ENCODE results near the gene NR3C2.

The NR3C2 gene

DNA sequence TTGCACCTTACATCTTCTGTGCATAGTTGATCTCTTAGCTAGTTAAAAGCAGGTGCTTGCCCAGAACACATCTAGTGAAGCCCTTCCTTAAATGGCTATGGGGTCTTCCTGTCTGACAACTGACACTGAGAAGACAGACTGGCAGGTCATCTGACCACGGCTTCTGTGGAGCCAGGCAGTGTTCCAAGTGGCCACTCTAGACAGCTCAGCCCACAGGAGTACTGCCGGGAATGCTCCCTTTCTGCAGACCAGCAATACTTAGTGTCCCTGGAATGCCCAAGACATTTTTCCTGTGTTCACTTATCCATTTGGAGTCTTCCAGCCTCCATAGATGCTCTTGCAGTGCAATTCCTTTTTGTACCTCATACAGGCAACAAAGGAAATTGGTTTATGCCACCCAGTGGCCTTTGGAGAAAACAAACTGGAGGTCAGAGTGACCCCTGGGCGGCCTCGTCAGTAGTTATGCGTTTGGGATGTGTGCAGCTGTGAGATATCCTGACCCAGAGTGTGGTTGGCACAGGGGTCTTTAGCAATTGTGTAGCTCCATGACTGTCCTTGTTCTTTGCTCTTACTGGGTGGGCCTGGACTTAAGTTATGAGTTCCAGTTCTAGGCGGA, 374.8 kb downstream of the NR3C2 start:
- DNase-seq, result no peak

DNA sequence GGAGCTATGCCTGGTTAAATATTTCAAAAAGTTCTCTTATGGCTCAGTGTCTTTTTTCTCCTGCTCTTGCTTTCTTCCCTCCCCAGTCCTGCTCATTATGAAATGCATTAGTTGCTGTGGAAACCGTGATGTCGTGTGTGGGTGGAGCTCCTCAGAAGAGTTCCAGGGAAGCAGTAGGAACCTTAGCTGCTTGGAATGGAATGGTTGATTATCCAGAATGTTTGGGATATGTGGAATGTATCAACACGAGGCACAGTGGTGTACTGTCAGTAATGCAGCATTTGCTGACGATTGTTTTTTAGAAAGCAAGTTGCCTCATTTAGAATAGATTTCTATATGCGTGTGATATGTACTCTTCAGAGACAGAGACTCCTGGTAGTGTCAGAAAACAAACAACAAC, 377.1 kb downstream of the NR3C2 start:
- no peak for DNase-seq

GRCh38 chr4:148064451-148064850, 377.8 kb downstream of the NR3C2 start:
- DNase-seq, result no peak

GRCh38 chr4:148062301-148062950, 379.8 kb downstream of the NR3C2 start:
- no peak for DNase-seq

DNA sequence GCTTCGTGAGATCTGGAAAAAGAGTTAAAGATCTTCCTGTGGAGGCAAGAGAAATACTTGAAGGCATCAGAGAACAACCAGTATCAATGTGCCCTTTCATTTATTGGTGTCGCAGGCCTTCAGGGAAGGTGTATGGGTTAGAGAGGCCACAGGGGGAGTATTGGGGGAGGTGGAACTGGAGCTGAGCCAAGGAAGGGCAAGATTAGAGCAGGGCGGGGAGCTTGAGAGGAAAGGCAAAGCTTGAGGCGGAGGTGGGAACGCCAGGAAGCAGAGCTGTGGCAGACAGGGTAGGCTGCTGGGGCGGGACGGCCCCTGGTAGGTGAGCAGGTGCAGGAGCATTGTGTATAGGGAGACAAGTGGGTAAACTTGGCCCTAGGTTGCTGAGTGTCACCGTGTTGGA, 380.4 kb downstream of the NR3C2 start:
- DNase-seq, result no peak

- DNase-seq, result no peak
Observed at GRCh38 chr4:148061141-148061481, 381.1 kb downstream of the NR3C2 start.

DNA sequence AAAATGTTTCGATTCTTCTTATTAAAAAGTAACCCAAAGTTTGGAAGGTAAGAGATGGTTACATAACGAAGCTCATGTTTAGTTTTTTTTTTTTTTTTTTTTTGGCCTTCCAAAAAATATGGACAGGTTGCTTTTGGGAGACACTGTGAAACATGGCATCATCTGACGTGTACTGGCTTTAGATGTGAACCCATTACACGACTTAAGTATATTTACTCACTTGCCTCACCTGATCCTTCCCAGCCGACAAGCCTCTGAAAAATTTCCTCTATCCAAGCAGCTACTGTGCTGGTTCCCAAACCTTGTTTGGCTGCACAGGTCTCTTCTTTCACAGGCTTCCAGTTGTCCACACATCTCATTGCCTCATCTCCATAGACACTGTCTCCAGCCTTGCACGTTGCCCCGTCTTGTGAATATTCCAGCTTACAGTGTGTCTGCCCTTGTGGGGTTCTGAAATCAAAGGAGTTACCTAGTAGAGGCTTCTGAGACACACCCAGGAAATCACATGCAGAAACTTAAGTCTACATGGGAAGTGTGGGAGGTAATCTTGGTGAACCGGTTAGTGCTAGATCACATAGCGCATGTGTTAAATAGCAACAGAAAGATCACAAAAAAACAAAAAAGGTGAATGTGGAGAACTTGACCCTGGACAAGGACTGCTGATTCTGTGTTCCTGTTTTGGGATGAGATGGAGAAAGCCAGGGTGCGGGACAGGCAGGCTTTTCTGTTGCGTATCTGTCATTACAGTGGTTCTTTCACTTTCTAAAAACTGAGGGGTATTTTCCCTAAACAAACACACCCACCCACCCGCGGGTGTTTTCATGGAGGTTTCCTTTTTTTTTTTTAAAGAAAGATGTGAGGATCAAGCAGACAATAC, 381.7 kb downstream of the NR3C2 start:
- DNase-seq, result no peak

- no peak for DNase-seq
Observed at GRCh38 chr4:148059617-148060180, 382.5 kb downstream of the NR3C2 start.

DNA sequence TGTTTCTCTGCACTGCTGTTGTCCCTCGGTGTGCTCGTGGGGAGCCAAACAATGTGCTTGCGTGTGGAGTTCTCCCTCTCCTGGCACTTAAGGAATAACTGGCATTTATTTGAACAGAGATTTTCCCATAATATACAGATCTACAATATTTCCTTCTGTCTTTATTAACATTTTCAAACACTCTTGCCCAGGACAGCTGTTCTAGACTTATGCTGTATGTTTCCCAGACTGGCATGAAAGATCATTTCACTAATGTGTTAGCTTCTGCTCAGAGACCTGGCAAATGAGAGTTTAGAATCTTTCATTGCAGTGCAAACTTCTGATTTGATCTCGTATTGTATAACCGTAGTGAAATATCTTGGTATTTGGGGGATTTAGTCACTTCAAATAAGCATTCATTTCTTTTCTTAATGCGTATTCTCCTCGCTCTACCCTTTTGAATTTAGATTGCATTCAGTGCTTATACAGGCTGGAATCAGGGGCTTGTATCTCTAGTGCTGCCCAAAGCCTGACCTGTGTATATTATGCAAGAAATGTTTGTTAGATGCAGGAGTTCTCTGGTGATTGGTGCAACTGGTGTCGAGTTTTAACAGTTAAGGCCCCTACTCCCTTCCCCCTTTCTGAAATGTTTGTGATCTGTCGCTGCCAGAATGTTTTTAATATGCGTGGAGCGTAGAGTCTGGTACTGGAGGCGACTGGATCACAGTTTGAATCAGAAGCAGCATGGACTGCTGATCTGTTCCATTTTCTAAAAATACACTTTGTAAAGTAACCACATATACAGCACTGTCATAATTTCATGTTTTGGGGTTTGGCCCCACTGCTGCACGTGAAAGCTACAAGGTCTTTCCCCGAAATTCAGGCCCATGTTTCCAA, 384.0 kb downstream of the NR3C2 start:
- DNase-seq, result no peak

GRCh38 chr4:148057516-148057915, 384.7 kb downstream of the NR3C2 start:
- no peak for DNase-seq

- DNase-seq, result no peak
Observed at GRCh38 chr4:148056879-148057278, 385.3 kb downstream of the NR3C2 start.

- DNase-seq, result no peak
Observed at GRCh38 chr4:148055844-148056243, 386.4 kb downstream of the NR3C2 start.

GRCh38 chr4:148054275-148054674, 387.9 kb downstream of the NR3C2 start:
- DNase-seq, result no peak

DNA sequence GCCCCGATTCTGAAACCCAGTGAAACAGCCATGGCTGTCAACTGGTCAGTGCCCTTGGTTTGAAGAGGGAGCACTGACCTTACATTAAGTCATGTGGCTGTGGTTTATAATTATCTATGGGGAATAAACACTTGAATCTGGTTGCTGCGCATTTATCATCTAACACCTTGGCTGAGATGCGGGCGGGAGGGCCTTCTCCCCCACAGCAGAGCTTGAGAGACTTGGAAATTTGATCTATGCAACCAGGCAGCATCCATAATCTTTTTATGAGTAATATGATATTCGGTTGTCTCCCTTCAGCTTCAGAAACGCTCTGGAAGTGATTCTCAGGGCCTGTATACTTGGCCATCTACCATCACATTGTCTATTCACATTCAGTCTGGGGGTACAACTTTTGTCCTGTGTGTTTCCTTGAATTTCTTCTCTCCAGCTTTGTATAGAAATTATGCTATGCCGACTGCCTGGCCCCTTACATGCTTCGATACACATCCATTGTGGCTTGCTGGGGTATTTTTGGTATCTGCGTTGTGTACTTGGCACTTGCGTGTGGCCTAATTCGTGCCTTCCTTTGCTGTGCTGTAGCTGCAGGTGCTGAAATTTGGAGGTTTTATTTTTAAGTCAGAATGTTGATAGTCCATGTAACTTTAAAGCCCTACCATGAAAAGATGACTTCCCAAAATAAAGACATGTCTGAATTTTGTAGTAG, 388.8 kb downstream of the NR3C2 start:
- DNase-seq, result no peak

- no peak for DNase-seq
Observed at GRCh38 chr4:148052448-148052847, 389.8 kb downstream of the NR3C2 start.

GRCh38 chr4:148051403-148051802, 390.8 kb downstream of the NR3C2 start:
- no peak for DNase-seq

- no peak for DNase-seq
Observed at GRCh38 chr4:148048598-148048997, 393.6 kb downstream of the NR3C2 start.

DNA sequence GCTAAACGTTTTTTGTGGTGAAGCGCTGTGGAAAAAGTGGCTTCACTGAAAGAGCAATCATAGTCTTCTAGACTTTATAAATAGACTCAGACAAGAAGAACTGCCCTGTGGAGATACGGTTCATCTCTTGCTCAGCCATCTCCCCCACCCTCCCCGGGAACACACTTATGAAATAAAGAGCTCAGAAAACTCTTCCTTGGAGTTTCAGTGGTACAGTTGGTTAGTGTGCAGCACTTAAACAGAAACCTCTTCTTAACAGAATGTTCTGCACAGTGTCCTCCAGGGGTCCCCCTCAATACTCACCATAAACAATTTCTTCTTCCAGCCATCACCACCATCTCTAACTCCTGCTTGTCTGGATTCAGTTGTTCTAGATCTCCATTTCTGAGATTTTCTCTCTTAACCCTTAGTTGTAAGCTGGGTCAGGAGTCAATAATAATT, 397.3 kb downstream of the NR3C2 start:
- DNase-seq, result no peak

- no peak for DNase-seq
Observed at GRCh38 chr4:148044089-148044911, 397.9 kb downstream of the NR3C2 start.

DNA sequence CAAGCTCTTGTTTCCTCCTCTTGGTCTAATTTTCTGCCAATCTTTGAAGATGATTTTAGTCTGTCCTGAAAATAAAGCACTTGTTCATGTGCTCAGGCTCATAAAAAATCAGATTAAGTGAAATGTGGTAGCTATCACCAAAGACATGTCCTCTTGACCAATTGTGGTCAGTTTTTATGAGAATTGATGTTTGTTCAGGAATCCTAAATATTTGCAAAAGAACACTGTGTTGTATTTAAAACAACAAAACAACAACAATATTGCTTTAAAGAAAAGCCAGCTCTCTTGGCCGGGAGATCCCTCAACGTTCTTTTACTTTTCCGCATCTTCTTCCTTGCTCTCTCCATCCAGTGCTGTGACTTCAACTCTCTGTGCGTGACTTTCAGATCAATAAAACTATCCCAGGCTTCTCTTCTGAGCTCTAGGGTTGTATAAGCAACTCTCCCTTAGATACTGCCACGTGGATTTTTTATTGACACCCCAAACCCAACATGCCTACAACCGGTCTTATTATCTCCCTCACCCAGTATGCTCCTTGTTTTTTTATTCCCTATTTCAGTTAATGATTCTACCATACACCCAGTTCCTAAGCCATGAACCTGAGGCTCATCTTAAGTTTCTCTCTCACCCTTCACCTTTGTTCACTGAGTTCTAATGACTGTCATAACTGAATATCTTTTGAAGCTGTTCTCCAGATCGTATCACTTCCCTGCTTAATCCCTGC, 400.4 kb downstream of the NR3C2 start:
- no peak for DNase-seq
